Ovary (tissue), 9 donors: ENCODE measurements around the gene APOBR. TPM values are rescaled to one million over a fixed set of nuclear protein-coding genes. Genes with fewer than 3 reads are reported as not detected.

Source experiments
- DNase-seq, 5 donors: peaks; one replicate each; pipeline ENCODE4 v3.0.0-alpha.2; 2019 to 2020
- H3K27ac ChIP-seq, 2 donors: fragments of 200-600 bp; one replicate each; pipeline versions ENCODE4 v1.5.1 to v1.8.0; 2019 to 2022
- H3K27me3 ChIP-seq: fragments of 200-600 bp; one replicate; pipeline ENCODE4 v1.8.0; 2022
- H3K36me3 ChIP-seq: fragments of 200-600 bp; sonication (generic); one replicate; pipeline ENCODE4 v1.5.1; 2019
- H3K4me1 ChIP-seq: one replicate; pipeline ENCODE4 v1.8.1; 2013; ENCODE audit warnings: mild to moderate bottlenecking, moderate library complexity; ENCODE audit not compliant: insufficient read depth
- H3K4me3 ChIP-seq: fragments of 200-600 bp; sonication (generic); one replicate; pipeline ENCODE4 v1.5.1; 2017
- H3K9me3 ChIP-seq, 2 donors: fragments of 200-600 bp in 1 of 2; sonication (generic) in 1 of 2; one replicate each; pipeline versions ENCODE4 v1.5.1 to v1.8.1; 2013 to 2019; ENCODE audit warnings: mild to moderate bottlenecking in 1 of 2, moderate library complexity in 1 of 2
- CTCF ChIP-seq, 3 donors: fragments of 450-650 bp in 2 of 3; fragments of 200-600 bp in 1 of 3; IDR thresholded peaks; one replicate each; pipeline versions ENCODE4 v1.5.1 to v1.8.0; 2016 to 2022; ENCODE audit warnings: antibody characterized with exemption in 3 of 3, mild to moderate bottlenecking in 1 of 3
- EP300 ChIP-seq: sonication (generic); formaldehyde crosslinking; IDR thresholded peaks from one replicate; pipeline ENCODE4 v1.6.1; 2017; ENCODE audit warnings: antibody characterized with exemption
- POLR2A ChIP-seq: fragments of 450-650 bp; IDR thresholded peaks from one replicate; pipeline ENCODE4 v1.6.1; 2017; ENCODE audit warnings: antibody characterized with exemption, mild to moderate bottlenecking, moderate library complexity
- WGBS, 3 donors: extraction: QIAGEN DNeasy Blood & Tissue Kit in 1 of 3; methylation state at CpG; one replicate each; pipeline versions ENCODE4 v1.1.5 to v1.1.7; 2013 to 2017; 5-methylcytosine and 5-hydroxymethylcytosine counted together
- intact Hi-C, 4 donors: fragments of 100-400 bp; cut with DNase I; formaldehyde crosslinking; loops; one replicate each; pipeline versions ENCODE4 v1.11.0 to v1.15.1; 2022 to 2023
- polyA plus RNA-seq, 2 donors: library from polyadenylated mRNA; stranded (reverse); fragments of 200-250 nt in 1 of 2; fragments of 350-450 nt in 1 of 2; fragmentation: Illumina TruSeq in 1 of 2; extraction: RNeasy Lipid Tissue Mini Kit (QIAGEN cat#74804) in 1 of 2; gene quantifications; one replicate each; pipeline ENCODE4 v1.2.3, GENCODE V29; 2013 to 2014
- total RNA-seq, 7 donors: library from RNA; depleted of rRNA in 2 of 7; stranded (reverse); fragments of >200 nt in 2 of 7; fragmentation: NEBNext Ultra II Directional in 3 of 7; extraction: Animal tissue kit (Norgen Biotek cat#: 25700) in 3 of 7; gene quantifications; one replicate each; pipeline versions ENCODE4 v1.1.0 to v1.2.4, GENCODE V29; 2016 to 2023
- donor health status: DM: no; HTN: no; CAD: no; lungs with moderate emphysema.
- donor health status: DM: no; HTN: no; CAD: no.
- donor health status: Bipolar disorder and iron deficiency.
- donor health status: DM: yes; HTN: yes; CAD: no.
- donor health status: DM: no; HTN: no; CAD: no.
- donor health status: DM: yes; HTN: yes; CAD: no.

Gene APOBR
- total and polyA plus RNA-seq, 9 donors = 0.18 to 1.4 (median 0.48) TPM

GRCh38 chr16:28538733-28539596 is 44.5 kb downstream of the APOBR start, which contains the start of gene NUPR1:
TSS of gene NUPR1 (minus strand) at chr16:28538974. CDS start at chr16:28538907, 67 bp downstream.
- no peaks in the 10 kb centered on the region for H3K36me3 ChIP-seq
- H3K27me3 ChIP-seq = no peaks in the 10 kb centered on the region
- peaks cover 18% of the 10 kb centered on the region for H3K4me1 ChIP-seq
- WGBS, 3 donors = 3 to 5% (median 5%) methylated on average over 22 of the region's 22 CpGs
- TF ChIP-seq CTCF (IDR thresholded peaks at IDR 0.05) (no peak), POLR2A (peak; percentile 88), EP300 (no peak)
- peaks cover 0 to 2% of the 10 kb centered on the region in 2 donors for H3K9me3 ChIP-seq
- intact Hi-C loops = loop anchor here in 1 of 4 donors (5.0 kb wide), 1 partner anchor 47 kb away; the partner anchor contains the start of genes APOBR and CLN3
- DNase-seq = peak; percentile 96 to 99 (median 98)
- peak within 1 kb of the TSS; percentile 91 to 96 for H3K27ac ChIP-seq
- H3K4me3 ChIP-seq = peak within 1 kb of the TSS; percentile 42

GRCh38 chr16:28540346-28540745 is 45.9 kb downstream of the APOBR start:
- Histone ChIP-seq H3K4me3 (no peak overlapping the region), H3K27me3 (no peaks in the 10 kb centered on the region), H3K27ac (peak overlapping the region in 1 of 2 donors; percentile 91), H3K9me3 (no peaks in the 10 kb centered on the region), H3K4me1 (peaks cover 18% of the 10 kb centered on the region), H3K36me3 (no peaks in the 10 kb centered on the region)
- TF ChIP-seq CTCF (IDR thresholded peaks at IDR 0.05) = no peak
- TF ChIP-seq EP300 = no peak
- no peak for TF ChIP-seq POLR2A
- intact Hi-C loops = loop anchor here in 2 of 4 donors (10.0 kb wide), 1 partner anchor 46 kb away; the partner anchor contains the start of genes APOBR (in 2 of the 2) and CLN3 (in 2 of the 2)
- 35 to 54% (median 48%) methylated on average over 3 of the region's 3 CpGs for WGBS, 3 donors
- no peak for DNase-seq

- no peak overlapping the region for H3K27ac ChIP-seq
- WGBS, 3 donors = 83 to 87% (median 84%) methylated on average over 7 of the region's 7 CpGs
These were observed 48.2 kb downstream of the APOBR start for GRCh38 chr16:28542646-28543045.

More at GRCh38 chr16:28542646-28543045, 48.2 kb downstream of the APOBR start:
- no peaks in the 10 kb centered on the region for H3K27me3 ChIP-seq
- no peaks in the 10 kb centered on the region for H3K36me3 ChIP-seq
- no peak for TF ChIP-seq EP300
- TF ChIP-seq CTCF (IDR thresholded peaks at IDR 0.05) = no peak
- no peak for TF ChIP-seq POLR2A
- peaks cover 7% of the 10 kb centered on the region for H3K4me1 ChIP-seq
- no peak overlapping the region for H3K4me3 ChIP-seq
- DNase-seq = no peak
- intact Hi-C loops = loop anchor here in 2 of 4 donors (10.0 kb wide), 1 partner anchor 48 kb away; the partner anchor contains the start of genes APOBR (in 2 of the 2) and CLN3 (in 2 of the 2)
- no peaks in the 10 kb centered on the region for H3K9me3 ChIP-seq
